Keratinocyte (primary cell): ENCODE measurements around the gene IFNAR2. TPM values are rescaled to one million over a fixed set of nuclear protein-coding genes. Genes with fewer than 3 reads are reported as not detected.

Experiments
- DNase-seq: peaks from one replicate; pipeline ENCODE4 v3.0.0-alpha.2; 2011; ENCODE audit warnings: low read depth, missing footprints, low spot score
- FAIRE-seq: peaks from 2 replicates; lab custom pipeline; 2011; peaks lifted over from hg19 to GRCh38; lab: Jason Lieb, UNC
- H2AFZ ChIP-seq: 2 replicates; pipeline ENCODE4 v1.6.0; 2012; ENCODE audit warnings: low read length, control low read depth, inconsistent platforms; ENCODE audit not compliant: control insufficient read depth
- H3K27ac ChIP-seq: 2 replicates; pipeline ENCODE4 v1.5.1; 2011; ENCODE audit warnings: low read length; ENCODE audit not compliant: control insufficient read depth, insufficient read depth
- H3K27me3 ChIP-seq: 3 replicates; pipeline ENCODE4 v1.6.0; 2011; ENCODE audit warnings: low read length; ENCODE audit not compliant: control insufficient read depth, insufficient read depth; ENCODE audit errors: extremely low read depth
- H3K36me3 ChIP-seq, 2 experiments: 2 replicates in 1 of 2; 3 replicates in 1 of 2; pipeline ENCODE4 v1.5.1; 2011; ENCODE audit warnings: low read length in 2 of 2, mild to moderate bottlenecking in 1 of 2; ENCODE audit not compliant: control insufficient read depth in 2 of 2, insufficient read depth in 2 of 2; ENCODE audit errors: extremely low read depth in 1 of 2
- H3K4me1 ChIP-seq: 3 replicates; pipeline ENCODE4 v1.5.1; 2011; ENCODE audit warnings: low read length; ENCODE audit not compliant: control insufficient read depth, insufficient read depth; ENCODE audit errors: extremely low read depth
- H3K4me2 ChIP-seq: 3 replicates; pipeline ENCODE4 v1.6.0; 2011; ENCODE audit warnings: low read depth, low read length; ENCODE audit not compliant: control insufficient read depth, insufficient read depth; ENCODE audit errors: extremely low read depth
- H3K4me3 ChIP-seq, 3 experiments: fragments of 200-600 bp in 1 of 3; sonication (generic) in 1 of 3; 2 replicates in 2 of 3; 3 replicates in 1 of 3; pipeline ENCODE4 v1.5.1; 2011 to 2016; ENCODE audit warnings: low read length in 3 of 3, mild to moderate bottlenecking in 3 of 3, control low read depth in 2 of 3, inconsistent platforms in 1 of 3, low read depth in 1 of 3, mixed read lengths in 1 of 3, mixed run types in 1 of 3, moderate library complexity in 1 of 3; ENCODE audit not compliant: control insufficient read depth in 2 of 3, insufficient read depth in 2 of 3; ENCODE audit errors: extremely low read depth in 1 of 3
- H3K79me2 ChIP-seq: 2 replicates; pipeline ENCODE4 v1.6.0; 2012; ENCODE audit warnings: low read length; ENCODE audit not compliant: control insufficient read depth, insufficient read depth
- H3K9ac ChIP-seq: 3 replicates; pipeline ENCODE4 v1.6.0; 2011; ENCODE audit warnings: low read length; ENCODE audit not compliant: control insufficient read depth, insufficient read depth; ENCODE audit errors: extremely low read depth
- H3K9me1 ChIP-seq: 3 replicates; pipeline ENCODE4 v1.6.0; 2011; ENCODE audit warnings: low read length; ENCODE audit not compliant: control insufficient read depth, insufficient read depth; ENCODE audit errors: extremely low read depth
- H3K9me3 ChIP-seq: 2 replicates; pipeline ENCODE4 v1.5.1; 2012; ENCODE audit warnings: low read depth, low read length; ENCODE audit not compliant: control insufficient read depth
- H4K20me1 ChIP-seq: 3 replicates; pipeline ENCODE4 v1.6.0; 2011; ENCODE audit warnings: low read length; ENCODE audit not compliant: control insufficient read depth, insufficient read depth; ENCODE audit errors: extremely low read depth
- EZH2 ChIP-seq: IDR thresholded peaks from one replicate; pipeline ENCODE4 v1.6.1; 2012; ENCODE audit warnings: inconsistent platforms, mild to moderate bottlenecking, low read length, moderate library complexity
- dilution Hi-C: fragments of 300-500 bp; cut with MboI; formaldehyde crosslinking; loops from one replicate; pipeline ENCODE4 v1.7.0; 2020; ENCODE audit warnings: low sequenced_read_pairs; ENCODE audit not compliant: extremely low pct_ligation_motif_present
- polyA plus RNA-seq, 5 experiments: library from polyadenylated mRNA; depleted of rRNA in 3 of 5; stranded (reverse) in 3 of 5; stranded (forward) in 1 of 5; unstranded in 1 of 5; fragments of >200 nt; gene quantifications; 1 replicate in 1 of 5; 2 replicates in 3 of 5; 3 replicates in 1 of 5; pipeline versions ENCODE4 v1.2.1 to v1.2.3, GENCODE V29; 2011 to 2012; ENCODE audit warnings: missing spikeins in 2 of 5, low read depth in 1 of 5, low replicate concordance in 1 of 5
- TF ChIP-seq, protein P1 (sequence below), 3 experiments: IDR thresholded peaks in 1 of 3; conservative IDR thresholded peaks in 1 of 3; optimal IDR thresholded peaks in 1 of 3; 2 replicates in 2 of 3; 3 replicates in 1 of 3; pipeline versions ENCODE3 to v1.5.1; 2011; ENCODE audit warnings: low read length in 3 of 3, mild to moderate bottlenecking in 3 of 3, moderate library complexity in 2 of 3, control low read depth in 1 of 3, inconsistent platforms in 1 of 3; ENCODE audit not compliant: insufficient read depth in 2 of 3; ENCODE audit errors: extremely low read depth in 1 of 3

Gene IFNAR2
- polyA plus RNA-seq, 1 donor (not counting 4 experiments of a cell fraction or from before 2014, with no cell fraction given), result 23.0 TPM

DNA sequence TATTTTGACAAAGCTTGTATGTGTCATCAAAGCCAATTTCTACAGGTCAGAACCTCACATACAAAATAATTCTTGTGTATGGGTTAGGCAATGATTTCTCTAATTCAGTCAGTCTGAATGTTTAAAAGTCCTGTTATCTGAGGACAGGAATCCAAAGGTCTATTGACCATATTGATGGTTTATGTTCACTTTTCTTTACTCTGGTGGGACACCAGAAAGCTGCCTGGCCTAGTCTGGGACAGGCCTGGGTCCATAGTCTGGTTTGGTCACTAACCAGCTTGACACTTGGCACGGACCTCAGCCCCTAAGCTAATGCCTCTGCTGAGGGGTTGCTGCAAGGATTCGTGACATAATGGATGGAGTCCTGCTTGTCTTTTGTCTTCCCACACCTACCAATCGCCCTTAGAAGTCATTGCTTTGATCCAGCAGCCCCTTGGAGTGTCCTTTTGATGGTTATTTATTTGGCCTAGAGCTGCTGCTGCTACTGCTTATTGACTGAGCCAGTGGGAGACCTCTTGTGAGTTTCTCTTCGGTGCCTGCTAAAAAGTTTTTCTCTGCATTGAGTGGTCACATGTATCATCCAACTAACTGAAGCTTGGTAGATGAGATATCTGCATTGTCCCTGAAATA lies 15.7 kb downstream of the IFNAR2 start:
- H3K79me2 ChIP-seq, result no peaks in the 10 kb centered on the region
- DNase-seq (no peak), FAIRE-seq (no peak)
- TF ChIP-seq, protein P1, sequence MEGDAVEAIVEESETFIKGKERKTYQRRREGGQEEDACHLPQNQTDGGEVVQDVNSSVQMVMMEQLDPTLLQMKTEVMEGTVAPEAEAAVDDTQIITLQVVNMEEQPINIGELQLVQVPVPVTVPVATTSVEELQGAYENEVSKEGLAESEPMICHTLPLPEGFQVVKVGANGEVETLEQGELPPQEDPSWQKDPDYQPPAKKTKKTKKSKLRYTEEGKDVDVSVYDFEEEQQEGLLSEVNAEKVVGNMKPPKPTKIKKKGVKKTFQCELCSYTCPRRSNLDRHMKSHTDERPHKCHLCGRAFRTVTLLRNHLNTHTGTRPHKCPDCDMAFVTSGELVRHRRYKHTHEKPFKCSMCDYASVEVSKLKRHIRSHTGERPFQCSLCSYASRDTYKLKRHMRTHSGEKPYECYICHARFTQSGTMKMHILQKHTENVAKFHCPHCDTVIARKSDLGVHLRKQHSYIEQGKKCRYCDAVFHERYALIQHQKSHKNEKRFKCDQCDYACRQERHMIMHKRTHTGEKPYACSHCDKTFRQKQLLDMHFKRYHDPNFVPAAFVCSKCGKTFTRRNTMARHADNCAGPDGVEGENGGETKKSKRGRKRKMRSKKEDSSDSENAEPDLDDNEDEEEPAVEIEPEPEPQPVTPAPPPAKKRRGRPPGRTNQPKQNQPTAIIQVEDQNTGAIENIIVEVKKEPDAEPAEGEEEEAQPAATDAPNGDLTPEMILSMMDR (optimal IDR thresholded peaks at IDR 0.05 in 1 of 3, IDR thresholded peaks at IDR 0.05 in 1 of 3, conservative IDR thresholded peaks at IDR 0.05 in 1 of 3; ENCODE audit: extremely low read depth in 1 of 3, insufficient read depth in 2 of 3, low read length in 3 of 3), result no peak
- no peak for TF ChIP-seq EZH2
- no peak overlapping the region for H3K4me2 ChIP-seq
- no peaks in the 10 kb centered on the region for H3K9me3 ChIP-seq
- H3K4me3 ChIP-seq, result no peak overlapping the region
- no peaks in the 10 kb centered on the region for H3K9me1 ChIP-seq
- H3K27ac ChIP-seq, result no peak overlapping the region
- dilution Hi-C loops, result no loop called here
- H2AFZ ChIP-seq, result no peak overlapping the region
- H3K27me3 ChIP-seq, result no peaks in the 10 kb centered on the region
- H3K4me1 ChIP-seq, result no peaks in the 10 kb centered on the region
- no peaks in the 10 kb centered on the region for H4K20me1 ChIP-seq
- H3K36me3 ChIP-seq, result peaks cover 7 to 14% of the 10 kb centered on the region in 2 experiments
- H3K9ac ChIP-seq, result no peak overlapping the region

DNA sequence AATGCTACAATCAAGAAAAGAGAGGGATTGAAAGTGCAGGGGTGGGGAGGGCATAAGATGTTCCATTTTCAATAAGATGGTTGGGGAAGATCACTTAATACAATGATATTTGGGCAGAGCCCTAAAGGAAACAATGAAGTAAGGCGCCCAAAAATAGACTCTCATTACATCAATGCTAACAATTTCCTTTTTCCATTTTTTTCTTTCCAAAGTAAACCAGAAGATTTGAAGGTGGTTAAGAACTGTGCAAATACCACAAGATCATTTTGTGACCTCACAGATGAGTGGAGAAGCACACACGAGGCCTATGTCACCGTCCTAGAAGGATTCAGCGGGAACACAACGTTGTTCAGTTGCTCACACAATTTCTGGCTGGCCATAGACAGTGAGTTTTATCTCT lies 16.8 kb downstream of the IFNAR2 start:
- no peak overlapping the region for H3K9ac ChIP-seq
- no peak overlapping the region for H3K27ac ChIP-seq
- no peak overlapping the region for H3K4me3 ChIP-seq
- H3K27me3 ChIP-seq, result no peaks in the 10 kb centered on the region
- H3K4me2 ChIP-seq, result no peak overlapping the region
- H3K9me3 ChIP-seq, result no peaks in the 10 kb centered on the region
- no peaks in the 10 kb centered on the region for H4K20me1 ChIP-seq
- DNase-seq, result no peak
- TF ChIP-seq EZH2, result no peak
- TF ChIP-seq, protein P1 (optimal IDR thresholded peaks at IDR 0.05 in 1 of 3, IDR thresholded peaks at IDR 0.05 in 1 of 3, conservative IDR thresholded peaks at IDR 0.05 in 1 of 3; ENCODE audit: extremely low read depth in 1 of 3, insufficient read depth in 2 of 3, low read length in 3 of 3), result no peak
- peaks cover 7 to 14% of the 10 kb centered on the region in 2 experiments for H3K36me3 ChIP-seq
- dilution Hi-C loops, result no loop called here
- no peak overlapping the region for H2AFZ ChIP-seq
- H3K79me2 ChIP-seq, result no peaks in the 10 kb centered on the region
- H3K4me1 ChIP-seq, result no peaks in the 10 kb centered on the region
- no peak for FAIRE-seq
- no peaks in the 10 kb centered on the region for H3K9me1 ChIP-seq
